H1 (cell line): ENCODE measurements around the gene LONRF2. TPM values are rescaled to one million over a fixed set of nuclear protein-coding genes. Genes with fewer than 3 reads are reported as not detected.

Experiments used
- CTCF ChIA-PET: fragments of 300-600 bp; sonication (Branson Sonifier 250); formaldehyde crosslinking; loops from one replicate; lab custom pipeline; 2021; ENCODE audit not compliant: partially characterized antibody; lab: Charles Lee
- POLR2A ChIA-PET: fragments of 300-600 bp; sonication (Branson Sonifier 250); formaldehyde crosslinking; loops from one replicate; lab custom pipeline; 2021; ENCODE audit warnings: inconsistent platforms; ENCODE audit not compliant: partially characterized antibody; lab: Charles Lee
- DNase-seq, 2 experiments: peaks; one replicate each; pipeline versions ENCODE4 v3.0.0 to v3.0.0-alpha.2; 2010 to 2022; ENCODE audit warnings: low spot score in 2 of 2, low read depth in 1 of 2, mixed read lengths in 1 of 2
- FAIRE-seq: peaks from 2 replicates; lab custom pipeline; 2011; peaks lifted over from hg19 to GRCh38; lab: Jason Lieb, UNC
- H2AFZ ChIP-seq: 2 replicates; pipeline ENCODE4 v1.8.1; 2012; ENCODE audit warnings: low read length, inconsistent platforms
- H2AK5ac ChIP-seq: 2 replicates; pipeline ENCODE4 v1.6.1; 2013; ENCODE audit warnings: low read depth, low read length
- H2BK120ac ChIP-seq: replicated peaks from 2 replicates; pipeline ENCODE3; 2013; ENCODE audit warnings: low read depth, low read length, inconsistent platforms
- H2BK12ac ChIP-seq: 2 replicates; pipeline ENCODE4 v1.6.1; 2013; ENCODE audit warnings: low read depth, low read length
- H2BK15ac ChIP-seq: 2 replicates; pipeline ENCODE4 v1.6.1; 2013; ENCODE audit warnings: low read length
- H2BK20ac ChIP-seq: 2 replicates; pipeline ENCODE4 v1.6.1; 2013; ENCODE audit warnings: low read length
- H2BK5ac ChIP-seq: 2 replicates; pipeline ENCODE4 v1.6.1; 2013; ENCODE audit warnings: low read depth, low read length
- H3K14ac ChIP-seq: 2 replicates; pipeline ENCODE4 v1.6.1; 2013; ENCODE audit warnings: inconsistent platforms; ENCODE audit not compliant: insufficient read length
- H3K18ac ChIP-seq: 2 replicates; pipeline ENCODE4 v1.6.1; 2013; ENCODE audit warnings: low read length; ENCODE audit errors: extremely low read depth
- H3K23ac ChIP-seq: 2 replicates; pipeline ENCODE4 v1.6.1; 2013; ENCODE audit warnings: inconsistent platforms; ENCODE audit not compliant: insufficient read length
- H3K23me2 ChIP-seq: 2 replicates; pipeline ENCODE4 v1.6.1; 2013; ENCODE audit warnings: low read depth, low read length
- H3K27ac ChIP-seq: 2 replicates; pipeline ENCODE4 v1.6.1; 2011; ENCODE audit warnings: low read depth, low read length, inconsistent platforms
- H3K27me3 ChIP-seq, 4 experiments: replicated peaks in 1 of 4; 1 replicate in 1 of 4; 2 replicates in 3 of 4; pipeline versions ENCODE4 v1.6.1 to v1.8.1; 2011 to 2013; ENCODE audit warnings: low read length in 3 of 4, mild to moderate bottlenecking in 3 of 4, inconsistent platforms in 2 of 4, mixed read lengths in 2 of 4, moderate library complexity in 1 of 4; ENCODE audit not compliant: control insufficient read depth in 3 of 4, insufficient read depth in 3 of 4; ENCODE audit errors: extremely low read depth in 1 of 4
- H3K36me3 ChIP-seq, 4 experiments: 2 replicates each; pipeline versions ENCODE4 v1.6.1 to v1.8.1; 2011 to 2013; ENCODE audit warnings: mild to moderate bottlenecking in 4 of 4, low read length in 3 of 4, moderate library complexity in 2 of 4, control low read depth in 1 of 4, inconsistent platforms in 1 of 4; ENCODE audit not compliant: insufficient read depth in 4 of 4, control insufficient read depth in 2 of 4
- H3K4ac ChIP-seq: replicated peaks from 2 replicates; pipeline ENCODE3; 2013; ENCODE audit warnings: low read length, low read depth, mixed read lengths, inconsistent platforms; ENCODE audit not compliant: insufficient read length
- H3K4me1 ChIP-seq, 4 experiments: replicated peaks in 1 of 4; 1 replicate in 1 of 4; 2 replicates in 3 of 4; pipeline versions ENCODE4 v1.6.1 to v1.8.1; 2011 to 2013; ENCODE audit warnings: low read length in 3 of 4, inconsistent platforms in 2 of 4, mixed read lengths in 1 of 4; ENCODE audit not compliant: insufficient read depth in 4 of 4, control insufficient read depth in 3 of 4
- H3K4me2 ChIP-seq, 2 experiments: 2 replicates each; pipeline versions ENCODE4 v1.6.1 to v1.8.1; 2011 to 2013; ENCODE audit warnings: low read depth in 2 of 2, low read length in 2 of 2, control low read depth in 1 of 2, inconsistent platforms in 1 of 2, mild to moderate bottlenecking in 1 of 2; ENCODE audit not compliant: insufficient read depth in 1 of 2
- H3K4me3 ChIP-seq, 4 experiments: fragments of 200-600, 300-600 bp in 1 of 4; sonication (generic), shearing (Covaris generic), sonication (Bioruptor Twin) in 1 of 4; 2 replicates each; pipeline versions ENCODE4 v1.5.1 to v1.8.1; 2011 to 2016; ENCODE audit warnings: low read length in 4 of 4, low read depth in 3 of 4, control low read depth in 2 of 4, inconsistent platforms in 2 of 4, mild to moderate bottlenecking in 2 of 4, mixed read lengths in 1 of 4, moderate library complexity in 1 of 4; ENCODE audit not compliant: insufficient read depth in 2 of 4; ENCODE audit errors: extremely low read depth in 1 of 4
- H3K56ac ChIP-seq: replicated peaks from 2 replicates; pipeline ENCODE3; 2013; ENCODE audit warnings: low read depth, mild to moderate bottlenecking, mixed read lengths, low read length, inconsistent platforms; ENCODE audit not compliant: insufficient read length
- H3K79me1 ChIP-seq: 2 replicates; pipeline ENCODE4 v1.6.1; 2013; ENCODE audit warnings: low read depth, low read length, control low read depth
- H3K79me2 ChIP-seq, 2 experiments: 2 replicates each; pipeline versions ENCODE4 v1.6.1 to v1.8.1; 2012 to 2013; ENCODE audit warnings: low read length in 2 of 2, mild to moderate bottlenecking in 2 of 2, inconsistent platforms in 1 of 2; ENCODE audit not compliant: insufficient read depth in 2 of 2, control insufficient read depth in 1 of 2
- H3K9ac ChIP-seq, 4 experiments: replicated peaks in 1 of 4; 1 replicate in 1 of 4; 2 replicates in 3 of 4; pipeline versions ENCODE4 v1.6.1 to v1.8.1; 2011 to 2013; ENCODE audit warnings: low read depth in 3 of 4, low read length in 3 of 4, control low read depth in 2 of 4, mild to moderate bottlenecking in 2 of 4, moderate library complexity in 2 of 4, inconsistent platforms in 1 of 4; ENCODE audit errors: extremely low read depth in 1 of 4
- H3K9me3 ChIP-seq, 2 experiments: 2 replicates each; pipeline versions ENCODE4 v1.6.1 to v1.8.1; 2012 to 2013; ENCODE audit warnings: mild to moderate bottlenecking in 2 of 2, moderate library complexity in 2 of 2, control low read depth in 1 of 2, inconsistent platforms in 1 of 2, low read depth in 1 of 2, low read length in 1 of 2, mixed read lengths in 1 of 2; ENCODE audit not compliant: insufficient read depth in 2 of 2
- H4K20me1 ChIP-seq, 2 experiments: replicated peaks in 1 of 2; 2 replicates each; pipeline versions ENCODE3 to v1.8.1; 2011 to 2013; ENCODE audit warnings: inconsistent platforms in 2 of 2, low read length in 2 of 2, mild to moderate bottlenecking in 1 of 2; ENCODE audit not compliant: insufficient read depth in 2 of 2, control insufficient read depth in 1 of 2
- H4K5ac ChIP-seq: 2 replicates; pipeline ENCODE4 v1.6.1; 2013; ENCODE audit warnings: low read length, low read depth, mixed read lengths, inconsistent platforms; ENCODE audit not compliant: insufficient read length
- H4K8ac ChIP-seq: 2 replicates; pipeline ENCODE4 v1.8.0; 2013; ENCODE audit warnings: mild to moderate bottlenecking, moderate library complexity, low read length, inconsistent platforms; ENCODE audit not compliant: insufficient read depth; ENCODE audit errors: extremely low read depth
- H4K91ac ChIP-seq: replicated peaks from 2 replicates; pipeline ENCODE3; 2013; ENCODE audit warnings: low read length, mixed read lengths, inconsistent platforms; ENCODE audit not compliant: insufficient read length
- BRCA1 ChIP-seq: IDR thresholded peaks from 2 replicates; pipeline ENCODE4 v1.6.1; 2012; ENCODE audit warnings: low read depth, low read length, improper control_type of control experiment
- CEBPB ChIP-seq: IDR thresholded peaks from 2 replicates; pipeline ENCODE4 v1.6.1; 2012; ENCODE audit warnings: low read depth, low read length
- CHD1 ChIP-seq: IDR thresholded peaks from 2 replicates; pipeline ENCODE4 v1.6.1; 2012; ENCODE audit warnings: low read depth, low read length, improper control_type of control experiment
- CHD2 ChIP-seq: IDR thresholded peaks from 2 replicates; pipeline ENCODE4 v1.6.1; 2012; ENCODE audit warnings: low read length, improper control_type of control experiment
- CREB1 ChIP-seq: IDR thresholded peaks from 2 replicates; pipeline ENCODE4 v1.6.1; 2012; ENCODE audit warnings: inconsistent platforms
- EGR1 ChIP-seq: IDR thresholded peaks from 2 replicates; pipeline ENCODE4 v1.6.1; 2011; ENCODE audit warnings: low read depth, low read length, borderline replicate concordance
- HDAC2 ChIP-seq, 2 experiments: fragments of 300-600 bp in 1 of 2; sonication (generic) in 1 of 2; IDR thresholded peaks; 2 replicates each; pipeline ENCODE4 v1.6.1; 2011 to 2012; ENCODE audit warnings: low read depth in 2 of 2, low read length in 2 of 2, mild to moderate bottlenecking in 2 of 2, moderate library complexity in 2 of 2, borderline replicate concordance in 1 of 2, inconsistent platforms in 1 of 2
- KDM5A ChIP-seq: fragments of 200-600 bp; IDR thresholded peaks from 2 replicates; pipeline ENCODE4 v1.7.1; 2012; ENCODE audit warnings: mild to moderate bottlenecking, low read length, inconsistent platforms, mixed read lengths
- NRF1 ChIP-seq: IDR thresholded peaks from 2 replicates; pipeline ENCODE4 v1.6.1; 2011; ENCODE audit warnings: mild to moderate bottlenecking, low read depth, low read length, improper control_type of control experiment
- RBBP5 ChIP-seq: IDR thresholded peaks from 2 replicates; pipeline ENCODE4 v1.7.1; 2012; ENCODE audit warnings: low read depth, mild to moderate bottlenecking, inconsistent platforms, low read length, moderate library complexity, borderline replicate concordance
- TBP ChIP-seq: IDR thresholded peaks from 2 replicates; pipeline ENCODE4 v1.6.1; 2011; ENCODE audit warnings: low read depth, low read length, improper control_type of control experiment
- TCF12 ChIP-seq: IDR thresholded peaks from 2 replicates; pipeline ENCODE4 v1.6.1; 2011; ENCODE audit warnings: low read depth, mild to moderate bottlenecking, low read length
- ZNF274 ChIP-seq: IDR thresholded peaks from 2 replicates; pipeline ENCODE4 v1.7.0; 2012; ENCODE audit warnings: low read length, borderline replicate concordance; ENCODE audit errors: extremely low read depth
- WGBS, 2 experiments: shearing (Covaris generic) in 1 of 2; methylation state at CpG; one replicate each; pipeline versions ENCODE4 v1.1.6 to v1.1.7; 2013 to 2015; ENCODE audit warnings: low lambda C conversion rate in 2 of 2, mixed read lengths in 2 of 2, inconsistent platforms in 1 of 2, low coverage in 1 of 2, missing lambda C conversion rate in 1 of 2; ENCODE audit not compliant: insufficient replicate concordance in 2 of 2, insufficient coverage in 1 of 2, insufficient read length in 1 of 2; ENCODE audit errors: extremely low coverage in 1 of 2, missing lambda C conversion rate in 1 of 2; 5-methylcytosine and 5-hydroxymethylcytosine counted together
- polyA plus RNA-seq, 7 experiments: library from polyadenylated mRNA; depleted of rRNA in 3 of 7; stranded (reverse) in 5 of 7; unstranded in 2 of 7; fragments of >200 nt in 5 of 7; fragments of 200-250 nt in 2 of 7; gene quantifications; 1 replicate in 5 of 7; 2 replicates in 1 of 7; 4 replicates in 1 of 7; pipeline versions ENCODE4 v1.2.1 to v1.2.3, GENCODE V29; 2011 to 2013; ENCODE audit warnings: missing spikeins in 2 of 7, mixed read lengths in 2 of 7
- total RNA-seq: library from RNA; stranded (reverse); fragmentation: NEBNext Ultra II Directional; extraction: Animal tissue kit (Norgen Biotek cat#: 25700); gene quantifications from 2 replicates; pipeline ENCODE4 v1.2.1, GENCODE V29; 2021
- TF ChIP-seq, protein P1 (sequence below): IDR thresholded peaks from 2 replicates; pipeline ENCODE4 v1.6.1; 2012; ENCODE audit warnings: inconsistent platforms

The LONRF2 gene
- total and polyA plus RNA-seq, 2 of the 8 experiments (the other 6 are each of a cell fraction or from before 2014, with no cell fraction given): 0.24 to 0.74 TPM

DNA sequence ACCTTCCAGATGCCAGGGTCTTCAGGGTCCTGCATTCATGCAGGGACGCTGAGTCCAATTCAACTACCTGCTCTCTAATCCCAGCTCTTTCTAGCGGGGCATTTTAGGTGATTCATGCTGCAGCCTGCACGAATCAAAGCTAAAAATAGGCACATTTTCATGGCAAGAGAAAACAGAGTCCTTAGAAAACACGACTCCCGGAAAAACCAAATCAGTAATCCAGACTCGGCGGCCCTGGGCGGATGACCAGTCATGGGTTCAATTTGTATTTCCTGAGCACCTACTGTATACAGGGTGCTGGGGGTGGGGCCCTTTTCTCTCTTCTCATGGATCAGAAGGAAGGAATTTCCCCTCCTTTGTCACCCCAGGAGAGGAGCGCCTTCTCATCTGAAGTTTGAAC is 64.4 kb downstream of the LONRF2 start:
- no peaks in the 10 kb centered on the region; a peak in 1 of 7 replicates for H3K4me1 ChIP-seq
- FAIRE-seq (no peak), DNase-seq (no peak)
- H2BK5ac ChIP-seq: no peak overlapping the region
- no peak overlapping the region for H4K5ac ChIP-seq
- ChIA-PET CTCF (interaction anchor here (0.6 to 10.8 kb wide), 4 partner anchors 9 to 693 kb away, joined by 3 to 178 read pairs (median 54); no protein-coding TSS in a partner anchor), POLR2A (no interaction called here)
- H2BK15ac ChIP-seq: no peak overlapping the region
- no peaks in the 10 kb centered on the region for H4K20me1 ChIP-seq
- no peak overlapping the region for H2BK120ac ChIP-seq
- H4K91ac ChIP-seq: no peak overlapping the region
- H3K14ac ChIP-seq: no peak overlapping the region
- no peaks in the 10 kb centered on the region for H3K27me3 ChIP-seq
- H3K79me2 ChIP-seq: no peaks in the 10 kb centered on the region
- no peaks in the 10 kb centered on the region for H3K36me3 ChIP-seq
- no peaks in the 10 kb centered on the region for H3K79me1 ChIP-seq
- H2BK20ac ChIP-seq: no peak overlapping the region
- H4K8ac ChIP-seq: no peak overlapping the region
- H3K4ac ChIP-seq: no peak overlapping the region
- TF ChIP-seq CEBPB (no peak), CREB1 (no peak), CHD1 (no peak), ZNF274 (no peak), RBBP5 (no peak), TCF12 (no peak), CHD2 (no peak), KDM5A (no peak), HDAC2 (IDR thresholded peaks at IDR 0.05; ENCODE audit: borderline replicate concordance in 1 of 2, low read depth in 2 of 2, low read length in 2 of 2) (no peak), EGR1 (no peak), BRCA1 (no peak), TBP (no peak), NRF1 (no peak)
- TF ChIP-seq, protein P1, sequence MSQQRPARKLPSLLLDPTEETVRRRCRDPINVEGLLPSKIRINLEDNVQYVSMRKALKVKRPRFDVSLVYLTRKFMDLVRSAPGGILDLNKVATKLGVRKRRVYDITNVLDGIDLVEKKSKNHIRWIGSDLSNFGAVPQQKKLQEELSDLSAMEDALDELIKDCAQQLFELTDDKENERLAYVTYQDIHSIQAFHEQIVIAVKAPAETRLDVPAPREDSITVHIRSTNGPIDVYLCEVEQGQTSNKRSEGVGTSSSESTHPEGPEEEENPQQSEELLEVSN: no peak
- H3K23ac ChIP-seq: no peak overlapping the region
- H3K23me2 ChIP-seq: no peaks in the 10 kb centered on the region
- H3K18ac ChIP-seq: no peak overlapping the region
- H3K4me2 ChIP-seq: no peak overlapping the region
- no peak overlapping the region for H2AK5ac ChIP-seq
- no peak overlapping the region for H3K9ac ChIP-seq
- WGBS, 2 experiments: 91% methylated on average over 8 of the region's 9 CpGs; no CpG with 5 or more reads in 1 of the 2 experiments
- H3K56ac ChIP-seq: no peak overlapping the region
- H3K27ac ChIP-seq: no peak overlapping the region
- H2AFZ ChIP-seq: no peak overlapping the region
- no peak overlapping the region for H2BK12ac ChIP-seq
- no peaks in the 10 kb centered on the region for H3K9me3 ChIP-seq
- H3K4me3 ChIP-seq: no peak overlapping the region
